DOHH2 (cell line): ENCODE data around the gene DUSP18.

Source experiments
- CTCF ChIP-seq: fragments of 200-600 bp; sonication (generic); IDR thresholded peaks from one replicate; pipeline ENCODE4 v1.5.1; 2014; ENCODE audit warnings: antibody characterized with exemption, mild to moderate bottlenecking, low read depth, low read length; ENCODE audit not compliant: poor library complexity, severe bottlenecking
- EZH2phosphoT487 ChIP-seq: fragments of 200-600 bp; sonication (generic); IDR thresholded peaks from 2 replicates; pipeline ENCODE4 v1.6.1; 2017; ENCODE audit warnings: borderline replicate concordance, mild to moderate bottlenecking, antibody characterized with exemption, low read length, moderate library complexity, mixed read lengths

- TF ChIP-seq CTCF (no peak), EZH2phosphoT487 (no peak)
Observed at GRCh38 chr22:30689622-30690021, 21.9 kb upstream of the DUSP18 start.
